Transverse colon (tissue), 4 donors: ENCODE results near the gene PBX4. TPM values are rescaled to one million over a fixed set of nuclear protein-coding genes. Genes with fewer than 3 reads are reported as not detected.

Source experiments
- DNase-seq: peaks from one replicate; pipeline ENCODE4 v3.0.0-alpha.2; 2019
- H3K27ac ChIP-seq, 4 donors: fragments of 200-600 bp; sonication (generic); 2 replicates each; pipeline ENCODE4 v1.5.1; 2016 to 2018; ENCODE audit warnings: inconsistent platforms in 4 of 4
- H3K27me3 ChIP-seq: fragments of 200-600 bp; sonication (generic); 2 replicates; pipeline ENCODE4 v1.5.1; 2017; ENCODE audit warnings: inconsistent platforms
- H3K36me3 ChIP-seq, 4 donors: fragments of 200-600 bp; sonication (generic); 2 replicates each; pipeline ENCODE4 v1.5.1; 2017 to 2019; ENCODE audit warnings: inconsistent platforms in 4 of 4
- H3K4me1 ChIP-seq, 4 donors: fragments of 200-600 bp; sonication (generic); 2 replicates each; pipeline ENCODE4 v1.5.1; 2017 to 2020; ENCODE audit warnings: inconsistent platforms in 4 of 4
- H3K4me3 ChIP-seq, 4 donors: fragments of 200-600 bp; sonication (generic); 1 replicate in 1 of 4; 2 replicates in 3 of 4; pipeline versions ENCODE4 v1.5.1 to v1.6.1; 2017 to 2019; ENCODE audit warnings: inconsistent platforms in 4 of 4
- H3K9me3 ChIP-seq, 2 donors: fragments of 200-600 bp; sonication (generic); 2 replicates each; pipeline ENCODE4 v1.5.1; 2017 to 2019; ENCODE audit warnings: inconsistent platforms in 2 of 2
- CTCF ChIP-seq, 5 experiments: fragments of 200-600 bp in 3 of 5; fragments of 450-650 bp in 2 of 5; sonication (generic) in 3 of 5; IDR thresholded peaks; 1 replicate in 2 of 5; 2 replicates in 3 of 5; pipeline ENCODE4 v1.5.1; 2016 to 2017; ENCODE audit warnings: antibody characterized with exemption in 5 of 5, inconsistent platforms in 3 of 5, mild to moderate bottlenecking in 2 of 5, moderate library complexity in 1 of 5
- EP300 ChIP-seq: sonication (generic); formaldehyde crosslinking; IDR thresholded peaks from one replicate; pipeline ENCODE4 v1.6.1; 2017; ENCODE audit warnings: antibody characterized with exemption, low read depth
- POLR2A ChIP-seq: fragments of 450-650 bp; IDR thresholded peaks from one replicate; pipeline ENCODE4 v1.6.1; 2016; ENCODE audit warnings: antibody characterized with exemption, mild to moderate bottlenecking, moderate library complexity
- POLR2AphosphoS5 ChIP-seq, 3 donors: sonication (generic); formaldehyde crosslinking; IDR thresholded peaks; one replicate each; pipeline ENCODE4 v1.6.1; 2016; ENCODE audit warnings: antibody characterized with exemption in 3 of 3
- WGBS, 2 donors: methylation state at CpG; one replicate each; pipeline ENCODE4 v1.1.5; 2018; ENCODE audit warnings: low coverage in 1 of 2; 5-methylcytosine and 5-hydroxymethylcytosine counted together
- in situ Hi-C, 4 donors: fragments of 200-750 bp; cut with MboI; loops; one replicate each; pipeline versions ENCODE4 v1.15.0 to v1.15.1; 2017; ENCODE audit warnings: low sequenced_read_pairs in 3 of 4, low pct_ligation_motif_present in 1 of 4, low pct_unique_long_range_greater_than_20kb in 1 of 4
- intact Hi-C: fragments of 100-400 bp; cut with DNase I; formaldehyde crosslinking; loops from one replicate; pipeline ENCODE4 v1.15.1; 2023; ENCODE audit warnings: low total_unique reads
- total RNA-seq, 4 donors: library from RNA; depleted of rRNA; stranded (reverse); fragments of >200 nt; gene quantifications; one replicate each; pipeline ENCODE4 v1.1.0, GENCODE V29; 2016

PBX4 gene
- total RNA-seq, 4 donors from 2014 or later: 1.9 to 11.9 (median 5.1) TPM

GRCh38 chr19:19623383-19623782, 4.9 kb upstream of the PBX4 start:
- Histone ChIP-seq H3K27me3 (no peaks in the 10 kb centered on the region), H3K4me1 (peaks cover 0 to 23% (median 10%) of the 10 kb centered on the region in 4 donors), H3K9me3 (no peaks in the 10 kb centered on the region), H3K27ac (no peak overlapping the region), H3K4me3 (no peak overlapping the region), H3K36me3 (no peaks in the 10 kb centered on the region)
- 93 to 100% methylated on average over 2 to 5 of the region's 5 CpGs for WGBS, 2 donors
- no peak for DNase-seq
- intact Hi-C loops: no loop called here
- TF ChIP-seq EP300 (no peak), POLR2AphosphoS5 (IDR thresholded peaks at IDR 0.05) (no peak), CTCF (IDR thresholded peaks at IDR 0.05) (no peak), POLR2A (no peak)
- in situ Hi-C loops: no loop called here

- intact Hi-C loops (loop anchor here (5.0 kb wide), 1 partner anchor 818 kb away; no protein-coding TSS in a partner anchor), in situ Hi-C loops (no loop called here)
- no peaks in the 10 kb centered on the region for H3K36me3 ChIP-seq
- no peaks in the 10 kb centered on the region for H3K9me3 ChIP-seq
- no peak overlapping the region for H3K27ac ChIP-seq
- DNase-seq: no peak
- no peak for TF ChIP-seq EP300
- no peak for TF ChIP-seq CTCF (IDR thresholded peaks at IDR 0.05)
- TF ChIP-seq POLR2AphosphoS5 (IDR thresholded peaks at IDR 0.05): no peak
- TF ChIP-seq POLR2A: no peak
- H3K4me1 ChIP-seq: peaks cover 0 to 9% (median 5%) of the 10 kb centered on the region in 4 donors
- H3K27me3 ChIP-seq: no peaks in the 10 kb centered on the region
- no peak overlapping the region for H3K4me3 ChIP-seq
- WGBS, 2 donors: 74 to 100% methylated on average over 1 to 7 of the region's 7 CpGs
Observed at GRCh38 chr19:19619849-19620210, 1.3 kb upstream of the PBX4 start.

- WGBS, 2 donors: 50 to 73% methylated on average over 8 to 21 of the region's 21 CpGs
- Histone ChIP-seq H3K4me1 (peaks cover 0 to 9% (median 5%) of the 10 kb centered on the region in 4 donors), H3K36me3 (no peaks in the 10 kb centered on the region), H3K27me3 (no peaks in the 10 kb centered on the region), H3K4me3 (peak overlapping the region in 1 of 4 donors; percentile 45), H3K27ac (peak overlapping the region in 3 of 4 donors; percentile 29 to 51 (median 36)), H3K9me3 (no peaks in the 10 kb centered on the region)
- in situ Hi-C loops (no loop called here), intact Hi-C loops (loop anchor here (5.0 kb wide), 1 partner anchor 817 kb away; no protein-coding TSS in a partner anchor)
- TF ChIP-seq EP300 (no peak), POLR2AphosphoS5 (IDR thresholded peaks at IDR 0.05) (no peak), CTCF (IDR thresholded peaks at IDR 0.05) (no peak), POLR2A (no peak)
- DNase-seq: no peak
Observed at GRCh38 chr19:19619181-19619848, 828 bp upstream of the PBX4 start.

GRCh38 chr19:19615086-19615485, 3.4 kb downstream of the PBX4 start:
- Histone ChIP-seq H3K4me3 (no peak overlapping the region), H3K36me3 (no peaks in the 10 kb centered on the region), H3K27me3 (no peaks in the 10 kb centered on the region), H3K9me3 (no peaks in the 10 kb centered on the region), H3K27ac (no peak overlapping the region), H3K4me1 (peaks cover 0 to 16% (median 7%) of the 10 kb centered on the region in 4 donors)
- DNase-seq: no peak
- in situ Hi-C loops: no loop called here
- TF ChIP-seq CTCF (IDR thresholded peaks at IDR 0.05) (no peak), POLR2A (no peak), POLR2AphosphoS5 (IDR thresholded peaks at IDR 0.05) (no peak)
- WGBS, 2 donors: 86% methylated on average over 3 of the region's 3 CpGs; no CpG with 5 or more reads in 1 of the 2 donors
- intact Hi-C loops: loop anchor here (5.0 kb wide), 1 partner anchor 813 kb away; no protein-coding TSS in a partner anchor
